Measurements from ENCODE around the gene PSTPIP1.

DNA sequence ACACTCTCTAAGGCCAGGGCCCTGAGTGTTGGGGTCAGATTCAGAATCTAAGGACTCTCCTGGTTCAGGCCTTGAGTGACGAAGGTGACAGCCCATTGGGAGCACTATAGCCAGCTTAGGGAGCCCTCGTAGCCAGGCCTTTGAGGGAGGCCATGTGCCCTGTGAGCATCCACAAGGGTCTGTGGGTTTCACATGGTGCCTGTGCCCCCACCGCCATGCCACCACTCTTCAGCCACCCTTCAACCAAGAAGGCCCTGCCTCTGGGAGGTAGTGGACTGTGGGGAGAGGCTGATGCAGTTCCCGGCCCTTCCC is 38.4 kb downstream of the PSTPIP1 start:
- TF ChIP-seq CTCF (IDR thresholded peaks at IDR 0.05; ENCODE audit: low read depth, low read length) (no peak), EZH2phosphoT487 (IDR thresholded peaks at IDR 0.05; ENCODE audit: low read depth) (no peak)
